NT2/D1 (cell line): ENCODE measurements around the gene LIME1.
"Not testable (repeated sequence)": the region's sequence is repeated elsewhere in the genome, so short reads cannot be mapped to it uniquely, and the experiment has no call there.

Experiments used
- DNase-seq: peaks from one replicate; pipeline ENCODE4 v3.0.0-alpha.2; 2011; ENCODE audit warnings: low read depth, low spot score
- H3K27me3 ChIP-seq: 2 replicates; pipeline ENCODE4 v1.6.0; 2011; ENCODE audit warnings: mild to moderate bottlenecking; ENCODE audit not compliant: insufficient read length, insufficient read depth
- H3K36me3 ChIP-seq: 2 replicates; pipeline ENCODE4 v1.6.1; 2011; ENCODE audit warnings: mild to moderate bottlenecking, low read length, mixed read lengths; ENCODE audit not compliant: insufficient read depth, insufficient read length
- H3K4me1 ChIP-seq: 2 replicates; pipeline ENCODE4 v1.5.1; 2011; ENCODE audit not compliant: insufficient read depth, insufficient read length
- H3K4me3 ChIP-seq: 2 replicates; pipeline ENCODE4 v1.5.1; 2011; ENCODE audit warnings: low read depth; ENCODE audit not compliant: insufficient read length
- H3K9ac ChIP-seq: 2 replicates; pipeline ENCODE4 v1.6.0; 2011; ENCODE audit warnings: low read depth; ENCODE audit not compliant: insufficient read length
- H3K9me3 ChIP-seq: 2 replicates; pipeline ENCODE4 v1.5.1; 2011; ENCODE audit warnings: mild to moderate bottlenecking, low read length; ENCODE audit not compliant: insufficient read depth
- SUZ12 ChIP-seq: IDR thresholded peaks from 2 replicates; pipeline ENCODE4 v1.6.1; 2011; ENCODE audit not compliant: insufficient read length, insufficient read depth; ENCODE audit errors: extremely low read depth
- YY1 ChIP-seq: IDR thresholded peaks from 2 replicates; pipeline ENCODE4 v1.6.1; 2011; ENCODE audit not compliant: insufficient read length, insufficient read depth
- ZNF274 ChIP-seq: IDR thresholded peaks from 2 replicates; pipeline ENCODE4 v1.6.1; 2011; ENCODE audit warnings: mild to moderate bottlenecking, low read depth, low read length

The LIME1 gene

GRCh38 chr20:63769891-63770474 is 33.5 kb downstream of the LIME1 start:
- peaks cover 18% of the 10 kb centered on the region for H3K4me1 ChIP-seq
- no peak for DNase-seq
- no peak overlapping the region for H3K9ac ChIP-seq
- H3K4me3 ChIP-seq: no peak overlapping the region
- H3K27me3 ChIP-seq: no peaks in the 10 kb centered on the region
- no peaks in the 10 kb centered on the region for H3K9me3 ChIP-seq
- TF ChIP-seq SUZ12: no peak
- no peak for TF ChIP-seq ZNF274
- TF ChIP-seq YY1: no peak
- peaks cover 42% of the 10 kb centered on the region for H3K36me3 ChIP-seq

GRCh38 chr20:63771046-63771707 is 34.7 kb downstream of the LIME1 start:
- H3K36me3 ChIP-seq: peaks cover 36% of the 10 kb centered on the region

GRCh38 chr20:63772781-63773518 is 36.5 kb downstream of the LIME1 start:
- no peak for DNase-seq
- Histone ChIP-seq H3K4me1 (peaks cover 23% of the 10 kb centered on the region), H3K27me3 (no peaks in the 10 kb centered on the region), H3K9me3 (peaks cover 10% of the 10 kb centered on the region; the same call in 1 of the 2 replicates), H3K4me3 (no peak overlapping the region), H3K36me3 (peaks cover 21% of the 10 kb centered on the region), H3K9ac (peak overlapping the region; percentile 32)
- TF ChIP-seq YY1 (no peak), ZNF274 (no peak), SUZ12 (no peak)

More at GRCh38 chr20:63771046-63771707, 34.7 kb downstream of the LIME1 start:
- no peak for TF ChIP-seq YY1
- Histone ChIP-seq H3K9ac (no peak overlapping the region), H3K4me1 (peaks cover 23% of the 10 kb centered on the region), H3K27me3 (no peaks in the 10 kb centered on the region), H3K9me3 (no peaks in the 10 kb centered on the region), H3K4me3 (no peak overlapping the region)
- DNase-seq: no peak

GRCh38 chr20:63773571-63774241 is 37.2 kb downstream of the LIME1 start:
- Histone ChIP-seq H3K9me3 (peaks cover 10% of the 10 kb centered on the region; the same call in 1 of the 2 replicates), H3K9ac (no peak overlapping the region), H3K4me1 (peaks cover 25% of the 10 kb centered on the region), H3K4me3 (no peak overlapping the region), H3K27me3 (no peaks in the 10 kb centered on the region), H3K36me3 (peaks cover 20% of the 10 kb centered on the region)
- TF ChIP-seq YY1 (no peak), SUZ12 (no peak), ZNF274 (no peak)
- no peak for DNase-seq

- peaks cover 14% of the 10 kb centered on the region for H3K36me3 ChIP-seq
- H3K27me3 ChIP-seq: no peaks in the 10 kb centered on the region
- no peak for DNase-seq
- peaks cover 25% of the 10 kb centered on the region for H3K4me1 ChIP-seq
- no peak overlapping the region for H3K4me3 ChIP-seq
- H3K9me3 ChIP-seq: peaks cover 10% of the 10 kb centered on the region; the same call in 1 of the 2 replicates
- H3K9ac ChIP-seq: no peak overlapping the region
- TF ChIP-seq SUZ12 (no peak), YY1 (no peak), ZNF274 (no peak)
Measured at GRCh38 chr20:63774306-63774705, 37.8 kb downstream of the LIME1 start.

- H3K4me1 ChIP-seq: peaks cover 25% of the 10 kb centered on the region
- H3K9ac ChIP-seq: peak overlapping the region; percentile 77
- TF ChIP-seq YY1: no peak
- no peak for TF ChIP-seq ZNF274
- no peak for TF ChIP-seq SUZ12
- peaks cover 6% of the 10 kb centered on the region for H3K36me3 ChIP-seq
- peak; percentile 51 for DNase-seq
- no peaks in the 10 kb centered on the region for H3K27me3 ChIP-seq
- H3K4me3 ChIP-seq: peak overlapping the region; percentile 15
- peaks cover 10% of the 10 kb centered on the region; the same call in 1 of the 2 replicates for H3K9me3 ChIP-seq
Measured at GRCh38 chr20:63775096-63775978, 38.9 kb downstream of the LIME1 start.

- H3K9ac ChIP-seq, H3K36me3 ChIP-seq, H3K27me3 ChIP-seq, DNase-seq, H3K4me3 ChIP-seq: not testable (repeated sequence)
- H3K9me3 ChIP-seq: peaks cover 10% of the 10 kb centered on the region; the same call in 1 of the 2 replicates
- H3K4me1 ChIP-seq: peaks cover 25% of the 10 kb centered on the region
Measured at GRCh38 chr20:63776875-63777274, 40.4 kb downstream of the LIME1 start.
